ENCODE data around the gene GFRA1.

Gene GFRA1

GRCh38 chr10:116156819-116157218, 116.2 kb downstream of the GFRA1 start:
- DNase-seq: no peak

DNA sequence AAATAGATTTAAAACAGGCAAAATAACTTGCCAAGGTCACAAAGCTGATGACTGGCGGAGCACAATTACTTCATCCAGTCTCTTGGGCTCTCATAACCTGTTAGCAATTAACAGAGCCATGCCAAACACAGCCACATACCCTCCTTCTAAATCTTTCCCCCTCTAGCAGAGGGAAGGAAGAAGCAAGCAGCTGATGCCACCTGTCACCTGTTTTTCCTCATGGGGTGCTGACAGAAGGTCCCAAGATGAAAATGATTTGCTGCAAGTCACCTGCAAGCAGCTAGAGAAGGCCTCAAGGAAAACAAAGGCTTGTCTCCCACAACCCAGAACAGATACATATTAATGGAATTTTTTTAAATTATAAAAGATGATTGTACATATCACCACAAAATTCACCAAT, 117.8 kb downstream of the GFRA1 start:
- no peak for DNase-seq

DNA sequence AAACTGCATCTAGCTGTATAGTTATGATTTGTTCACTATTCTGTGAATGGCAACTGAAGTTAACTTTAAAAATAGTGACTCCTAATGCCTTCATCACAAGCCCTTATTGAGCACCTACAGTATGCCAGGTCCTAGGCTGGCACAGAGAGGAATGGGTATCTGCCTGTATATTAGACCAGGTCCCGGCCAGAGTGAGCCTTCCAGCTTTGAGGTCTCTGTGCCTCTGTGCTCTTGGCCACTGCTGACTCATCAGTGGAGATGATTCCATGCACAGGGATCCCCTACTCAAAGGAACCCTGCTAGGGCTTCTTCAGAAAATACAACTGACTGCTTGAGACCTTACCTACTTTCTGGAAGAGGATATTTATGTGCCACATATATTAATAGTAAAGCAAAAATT, 118.4 kb downstream of the GFRA1 start:
- no peak for DNase-seq

GRCh38 chr10:116151076-116151475, 121.9 kb downstream of the GFRA1 start:
- DNase-seq: no peak

GRCh38 chr10:116150606-116151005, 122.4 kb downstream of the GFRA1 start:
- no peak for DNase-seq

GRCh38 chr10:116147147-116147905, 125.7 kb downstream of the GFRA1 start:
- DNase-seq: peak; percentile 70

DNA sequence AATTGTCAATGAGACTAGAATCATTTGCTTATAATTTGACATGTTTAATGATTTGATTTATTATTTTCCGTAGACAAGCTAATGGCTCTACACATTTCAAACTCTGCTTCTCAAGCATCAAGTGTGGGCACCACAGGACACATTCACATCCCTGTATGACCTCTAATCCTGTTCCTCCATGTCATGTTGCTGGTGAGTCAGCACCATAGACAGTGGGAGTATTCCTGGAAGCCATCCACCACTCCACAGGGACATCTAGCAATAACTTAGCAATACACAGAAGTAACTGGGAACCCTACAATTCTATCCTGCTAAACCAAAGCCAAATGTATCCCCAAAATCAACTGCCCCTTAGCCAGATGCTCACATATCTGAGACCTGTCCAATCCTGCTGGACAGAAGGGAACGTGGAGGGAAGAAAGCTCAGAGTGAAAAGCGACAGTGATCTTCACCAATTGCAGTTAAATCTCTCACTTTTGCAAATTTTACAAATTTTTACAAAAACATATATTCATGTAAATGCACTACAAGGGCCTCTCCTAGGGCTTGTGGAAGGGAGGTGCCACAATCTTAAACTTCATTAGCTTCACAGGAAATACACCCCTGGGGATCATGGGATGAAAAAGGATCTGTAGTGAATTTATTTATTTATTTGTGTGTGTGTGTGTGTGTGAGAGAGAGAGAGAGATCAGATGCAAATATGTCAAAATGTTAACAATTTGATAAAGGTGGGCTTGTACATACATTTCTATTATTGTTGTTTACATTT, 126.5 kb downstream of the GFRA1 start:
- no peak for DNase-seq

DNA sequence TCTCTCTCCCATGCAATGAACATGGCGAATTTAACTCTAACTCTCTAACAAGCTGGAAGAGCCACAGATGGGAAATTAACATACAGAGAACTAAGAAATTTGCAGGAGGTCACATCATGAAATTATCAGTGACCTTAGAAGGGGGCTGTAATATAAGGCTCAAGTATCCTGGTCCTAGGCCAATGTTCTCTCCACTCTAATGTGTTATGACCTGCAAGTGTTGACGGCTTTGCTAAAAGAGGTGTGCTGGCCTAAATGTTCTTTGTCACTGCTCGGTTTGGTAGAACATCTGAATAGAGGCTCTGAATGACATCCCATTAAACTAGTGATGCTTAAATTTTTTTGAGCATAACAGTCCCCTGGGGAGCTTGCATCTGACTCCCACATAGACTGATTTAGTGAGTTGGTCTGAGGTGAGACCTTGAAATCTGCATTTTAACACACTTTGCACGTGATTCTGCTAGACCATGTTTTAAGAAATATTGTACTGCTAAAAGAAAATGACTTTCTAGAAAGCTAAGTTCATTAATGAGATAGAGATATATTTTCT, 129.3 kb downstream of the GFRA1 start:
- no peak for DNase-seq

DNA sequence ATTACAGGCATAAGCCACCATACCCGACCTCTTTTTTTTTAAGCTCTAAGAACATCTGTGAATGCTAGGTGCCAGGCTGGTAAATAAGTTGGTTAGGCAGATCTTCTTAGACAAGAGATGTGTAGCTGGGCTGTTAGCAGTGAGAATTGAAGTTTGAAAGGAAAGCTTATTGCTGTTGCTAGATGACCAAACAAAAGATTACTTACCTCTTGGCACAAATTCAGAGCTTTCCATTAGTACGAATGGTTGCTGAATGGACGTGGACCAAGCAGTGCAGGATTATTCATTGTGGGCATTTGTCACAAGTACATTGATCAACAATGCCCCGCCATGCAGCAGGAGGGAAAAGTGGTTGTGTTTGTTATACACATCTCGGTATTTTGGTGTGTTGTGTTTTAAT, 131.2 kb downstream of the GFRA1 start:
- no peak for DNase-seq

DNA sequence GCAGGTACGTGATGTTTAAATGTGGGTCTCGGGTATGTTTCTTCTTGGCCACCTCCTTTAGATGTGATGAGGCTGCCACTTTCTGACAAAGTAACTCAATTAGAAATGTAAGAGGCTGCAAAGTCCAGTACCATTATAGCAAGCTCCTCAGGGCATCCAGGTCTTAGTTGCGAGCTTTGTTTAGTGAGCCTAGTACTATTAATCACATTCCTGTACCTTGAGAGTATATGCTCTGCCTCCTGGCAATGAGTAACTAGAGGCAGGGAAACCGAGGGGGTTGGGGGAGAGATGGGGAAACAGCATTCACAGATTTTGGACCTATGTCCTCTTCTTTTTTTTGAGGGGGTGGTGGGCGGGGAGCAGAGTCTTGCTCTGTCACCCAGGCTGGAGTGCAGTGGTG, 131.8 kb downstream of the GFRA1 start:
- no peak for DNase-seq

DNA sequence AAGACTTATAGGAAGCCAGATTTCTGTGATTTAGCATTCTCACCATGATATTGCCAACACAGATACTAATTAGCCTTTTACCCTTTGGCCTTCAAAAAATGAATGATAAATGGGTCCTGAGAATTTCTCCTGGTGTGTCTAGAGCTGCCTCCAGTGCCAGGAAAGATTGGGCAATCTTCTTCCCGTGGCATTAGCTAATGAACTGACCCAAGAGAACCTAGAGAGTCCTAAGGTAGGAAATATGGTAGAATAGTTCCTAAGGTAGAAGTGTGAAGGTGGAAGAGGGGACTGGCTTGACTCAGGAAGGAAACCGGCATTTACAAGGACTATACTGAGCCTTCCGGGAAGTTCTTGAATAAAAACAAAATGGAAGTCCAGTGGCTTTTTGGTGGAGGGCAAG, 133.1 kb downstream of the GFRA1 start:
- no peak for DNase-seq

DNA sequence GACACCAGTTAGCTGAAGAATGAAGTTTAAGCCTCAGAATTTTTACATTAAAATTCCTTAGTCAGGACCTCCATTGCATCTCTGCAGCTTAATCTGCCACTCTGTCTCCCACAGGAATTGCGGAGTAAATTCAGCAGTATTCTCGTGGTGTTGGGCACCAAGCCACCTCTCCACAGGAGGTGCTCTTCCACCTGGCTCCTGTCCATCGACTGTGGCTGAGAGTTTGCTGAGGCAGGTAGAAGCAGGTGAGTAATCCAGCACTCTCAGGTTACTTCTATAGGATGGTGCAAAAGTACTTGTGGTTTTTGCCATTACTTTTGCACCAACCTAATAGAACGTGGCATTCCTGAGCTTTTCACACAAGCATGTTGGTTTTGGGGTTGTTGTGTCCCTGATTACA, 134.1 kb downstream of the GFRA1 start:
- DNase-seq: no peak

- DNase-seq: no peak
These were observed 136.7 kb downstream of the GFRA1 start for GRCh38 chr10:116136261-116136660.

- DNase-seq: no peak
These were observed 138.7 kb downstream of the GFRA1 start for GRCh38 chr10:116134322-116134721.

DNA sequence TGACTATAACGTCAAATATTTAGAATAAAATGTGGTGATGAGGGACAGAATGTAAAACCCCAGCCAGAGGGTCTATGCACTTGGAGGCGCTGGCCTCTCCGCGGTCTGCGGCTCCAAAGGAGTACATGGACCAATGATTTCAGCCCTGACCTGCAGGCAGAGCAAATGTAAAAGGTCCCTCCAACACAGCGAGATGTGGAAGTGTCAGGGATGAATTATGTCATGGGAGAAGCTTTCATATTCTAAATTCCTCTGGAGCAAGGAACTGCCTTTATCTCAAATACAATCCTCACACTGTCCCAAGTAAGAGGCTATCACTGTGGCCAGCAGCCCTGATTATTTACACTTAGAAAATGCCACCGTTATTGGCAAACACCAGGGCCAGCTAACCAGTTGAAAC, 139.4 kb downstream of the GFRA1 start:
- DNase-seq: no peak

- DNase-seq: no peak
These were observed 140.1 kb downstream of the GFRA1 start for GRCh38 chr10:116132780-116133399.

DNA sequence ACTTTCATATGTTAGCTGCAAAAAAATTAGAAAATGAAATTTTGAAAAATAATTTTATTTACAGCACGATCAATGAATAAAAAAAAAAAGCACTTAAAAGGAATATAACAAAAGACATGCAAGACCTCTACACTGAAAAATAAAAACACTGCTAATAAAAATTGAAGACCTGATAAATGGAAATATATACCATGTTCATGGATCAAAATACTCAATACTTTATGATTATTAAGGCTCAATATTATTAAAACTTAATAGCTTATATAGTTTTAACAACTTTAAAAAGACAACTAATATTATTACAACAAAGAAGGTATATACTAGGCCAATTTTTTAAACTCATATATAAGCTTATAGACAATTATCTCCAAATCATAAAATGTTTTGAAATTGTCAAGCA, 143.0 kb downstream of the GFRA1 start:
- DNase-seq: no peak

DNA sequence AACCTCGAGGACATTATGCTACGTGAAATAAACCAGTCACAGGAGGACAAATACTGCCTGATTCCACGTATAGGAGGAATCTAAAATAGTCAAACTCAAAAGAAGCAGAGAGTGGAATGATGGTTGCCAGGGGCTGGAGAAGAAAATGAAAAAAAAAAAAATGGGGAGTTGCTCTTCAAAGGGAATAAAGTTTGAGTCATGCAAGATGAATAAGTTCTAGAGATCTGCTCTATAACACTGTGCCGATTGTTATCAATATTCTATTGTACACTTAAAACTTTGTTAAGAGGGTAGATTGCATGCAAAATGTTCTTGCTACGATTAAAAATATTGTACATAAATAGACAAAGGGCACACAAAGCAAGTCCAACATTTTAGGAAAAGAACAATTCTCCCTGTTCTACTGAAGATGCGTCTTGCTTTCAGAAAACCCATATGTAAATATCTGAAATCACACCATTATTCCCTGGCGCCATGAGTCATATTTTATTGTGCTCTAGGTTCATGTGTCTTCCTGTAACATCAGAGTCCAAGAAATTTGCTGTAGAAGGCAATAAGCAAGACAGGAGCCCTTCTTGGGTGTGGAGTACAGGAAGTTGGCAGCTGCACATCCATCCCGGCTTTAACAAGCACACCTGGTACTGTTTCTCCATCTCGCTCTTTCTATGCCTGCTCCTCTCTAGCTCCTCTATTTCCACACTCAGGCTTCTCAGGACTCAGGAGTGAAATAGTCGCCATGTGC, 145.9 kb downstream of the GFRA1 start:
- no peak for DNase-seq

GRCh38 chr10:116126239-116126638, 146.8 kb downstream of the GFRA1 start:
- no peak for DNase-seq

DNA sequence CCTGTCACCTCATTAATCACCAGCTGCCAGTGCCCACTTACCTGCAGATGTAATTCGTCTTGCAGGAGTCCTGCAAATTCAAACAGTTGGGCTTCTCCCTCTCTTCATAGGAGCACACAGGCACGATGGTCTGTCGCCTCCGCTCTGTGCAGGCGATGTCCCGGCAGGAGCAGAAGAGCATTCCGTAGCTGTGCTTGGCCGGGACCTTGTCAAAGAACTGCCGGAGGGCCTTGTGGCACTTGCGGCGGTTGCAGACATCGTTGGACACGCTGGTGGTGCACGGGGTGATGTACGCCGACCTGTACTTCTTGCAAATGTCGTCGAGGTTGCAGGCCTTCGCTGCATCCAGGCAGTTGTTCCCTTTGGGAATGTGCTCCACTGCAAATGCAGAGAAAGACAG, 147.8 kb downstream of the GFRA1 start:
- DNase-seq: no peak

GRCh38 chr10:116124777-116125176, 148.2 kb downstream of the GFRA1 start:
- DNase-seq: no peak

- no peak for DNase-seq
These were observed 150.3 kb downstream of the GFRA1 start for GRCh38 chr10:116122664-116123063.

Data from activated CD8-positive, alpha-beta memory T cell treated with anti-CD3 and anti-CD28 coated beads for 24 hours (primary cell).